ENCODE results near the gene SPX.

The SPX gene, protein sequence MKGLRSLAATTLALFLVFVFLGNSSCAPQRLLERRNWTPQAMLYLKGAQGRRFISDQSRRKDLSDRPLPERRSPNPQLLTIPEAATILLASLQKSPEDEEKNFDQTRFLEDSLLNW

DNA sequence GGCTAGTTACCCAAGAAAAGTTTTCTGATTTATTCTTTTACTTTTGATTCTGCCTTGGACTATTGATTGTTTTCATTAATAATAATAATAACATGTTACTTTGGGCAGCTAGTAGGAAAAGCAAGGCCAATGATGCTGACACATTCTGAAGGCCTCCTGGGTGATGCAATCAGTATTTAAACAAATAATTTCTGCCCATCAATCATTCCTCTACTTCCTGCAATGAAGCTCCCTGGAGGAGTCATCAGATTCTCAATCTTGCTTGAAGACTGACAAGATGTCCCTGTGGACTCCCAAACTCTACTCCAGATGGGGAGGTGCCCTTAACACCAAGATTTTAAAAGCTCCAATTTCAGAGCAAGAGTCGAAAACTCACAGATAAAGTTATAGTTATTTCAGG is at the start of gene SPX:
SPX (plus strand) TSS at position 244 of the 400 bp plus-strand sequence. CDS start 177 bp downstream, outside the sequence.
- DNase-seq (ENCODE audit: low read depth in 3 of 3): no peak

DNA sequence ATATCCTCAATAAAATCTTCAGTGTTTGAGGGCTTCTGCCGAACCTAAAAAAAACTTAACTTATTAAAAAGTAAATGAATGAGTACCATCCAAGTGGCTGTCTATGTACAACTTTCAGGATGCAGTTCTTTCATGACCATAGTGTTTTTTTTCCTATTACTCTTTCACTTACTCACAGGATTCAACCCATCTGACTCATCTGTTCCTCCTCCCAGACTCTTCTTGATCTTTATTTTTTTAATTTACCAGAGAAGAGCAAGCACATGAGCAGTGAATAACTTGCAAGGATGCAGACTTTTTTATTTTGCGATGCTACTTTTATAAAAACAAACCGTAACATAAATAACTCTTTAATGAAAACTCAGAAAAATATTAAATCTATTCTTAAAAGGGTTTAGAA is 49.1 kb upstream of the SPX start:
- DNase-seq (ENCODE audit: low read depth in 3 of 3): no peak

DNA sequence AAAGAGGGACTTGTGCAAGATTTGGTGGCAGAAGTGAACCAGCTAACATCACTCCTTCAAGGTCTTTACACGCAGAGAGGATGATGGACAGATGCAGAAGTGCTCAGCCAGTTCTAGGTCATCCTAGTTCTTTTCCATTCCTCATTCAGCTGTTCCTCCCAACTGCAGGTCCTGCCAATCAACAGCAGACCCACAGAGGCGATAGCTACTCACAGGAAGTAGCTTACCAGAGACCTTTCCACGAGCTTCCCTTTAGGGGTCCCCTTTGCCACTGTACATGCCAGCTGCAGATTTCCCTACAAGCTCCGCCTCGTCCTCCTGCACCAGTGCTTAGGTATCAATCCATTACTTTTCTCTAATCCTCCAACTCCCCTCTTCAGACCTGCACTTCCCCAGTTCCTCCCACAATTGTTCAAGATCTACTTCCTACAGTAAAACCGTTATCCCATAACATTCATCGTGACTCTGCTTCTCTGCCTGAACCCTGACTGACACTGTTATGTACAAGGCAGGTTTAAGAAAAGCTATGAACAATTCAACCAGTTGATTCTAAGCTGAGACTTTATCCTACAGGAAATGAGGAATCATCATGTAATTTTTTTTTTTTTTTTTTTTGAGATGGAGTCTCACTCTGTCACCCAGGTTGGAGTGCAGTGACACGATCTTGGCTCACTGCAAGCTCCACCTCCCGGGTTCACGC is 47.2 kb upstream of the SPX start:
- DNase-seq (ENCODE audit: low read depth in 3 of 3): no peak

DNA sequence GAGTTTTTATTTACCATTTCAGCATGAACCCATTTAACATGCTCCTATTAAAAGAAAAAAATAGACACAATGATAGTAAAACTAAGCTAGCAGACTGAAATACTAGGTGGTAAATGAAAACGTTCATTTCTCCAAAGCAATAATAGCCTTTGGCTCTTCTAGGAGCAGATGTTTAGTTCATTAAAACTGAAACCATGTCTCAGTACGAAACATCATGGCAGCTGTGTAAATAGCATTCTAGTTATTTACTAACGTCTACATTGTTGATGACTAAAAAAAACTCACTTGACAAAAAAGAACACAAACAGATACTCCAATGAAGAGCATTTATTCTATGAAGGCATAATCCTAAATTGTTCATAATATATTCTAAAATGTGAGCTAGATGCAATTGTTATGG is 42.6 kb upstream of the SPX start:
- no peak for DNase-seq (ENCODE audit: low read depth in 3 of 3)

DNA sequence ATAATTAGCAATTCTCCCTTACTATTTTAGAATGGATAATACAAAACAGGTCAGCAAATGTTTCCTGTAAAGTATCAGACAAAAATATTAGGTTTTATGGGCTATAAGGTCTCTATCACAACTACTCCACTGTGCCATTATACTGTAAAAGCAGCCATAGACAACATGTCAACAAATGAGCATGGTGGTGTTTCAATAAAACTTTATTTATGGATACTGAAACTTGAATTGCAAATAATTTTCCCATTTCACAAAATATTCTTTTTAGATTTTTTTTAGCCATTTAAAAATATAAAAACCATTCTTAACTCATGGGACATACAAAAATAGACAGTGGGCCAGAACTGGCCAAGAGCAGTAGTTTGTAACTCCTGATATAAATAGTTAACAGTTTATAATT is 40.1 kb upstream of the SPX start:
- no peak for DNase-seq (ENCODE audit: low read depth in 3 of 3)

DNA sequence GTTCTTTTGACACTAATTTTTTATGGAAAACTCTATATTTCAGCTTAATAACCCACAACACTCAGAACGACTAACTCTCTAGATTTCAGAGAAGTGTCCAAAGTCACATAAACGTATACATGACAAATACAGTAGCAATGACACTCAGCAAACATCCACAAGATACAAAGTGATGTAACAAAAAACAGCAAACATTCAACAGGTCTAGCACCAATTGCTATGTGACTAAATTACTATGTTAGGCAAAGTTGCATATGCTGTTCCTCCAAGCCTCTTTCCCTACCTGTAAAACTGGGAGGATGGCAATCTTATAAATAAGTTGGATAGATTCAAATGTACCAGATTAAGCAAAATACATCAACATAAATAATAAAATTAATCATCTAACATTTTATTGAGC is 26.3 kb upstream of the SPX start:
- DNase-seq (ENCODE audit: low read depth in 3 of 3): no peak

DNA sequence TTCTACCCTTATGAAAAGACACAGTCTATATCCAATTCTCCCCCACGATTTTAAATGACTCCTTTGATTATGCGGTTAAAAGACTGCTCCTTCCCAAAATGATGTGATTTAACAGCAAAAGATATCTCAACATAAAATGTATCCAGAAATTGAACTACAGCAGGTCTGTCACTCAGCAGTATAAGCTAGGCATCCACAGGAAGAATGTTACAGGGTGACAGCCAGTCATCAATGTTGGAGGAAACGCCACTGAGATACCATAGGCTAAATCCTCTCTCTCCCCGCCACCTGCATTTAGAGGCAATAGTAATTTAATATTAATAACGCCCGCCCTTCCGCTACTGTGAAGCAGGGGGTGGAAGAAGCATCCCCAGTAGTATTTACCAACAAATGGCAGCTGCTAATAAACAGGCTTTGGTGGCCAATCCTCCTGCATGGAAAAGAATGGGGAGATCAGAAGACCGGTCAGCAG is 25.3 kb upstream of the SPX start:
- DNase-seq (ENCODE audit: low read depth in 3 of 3): no peak

DNA sequence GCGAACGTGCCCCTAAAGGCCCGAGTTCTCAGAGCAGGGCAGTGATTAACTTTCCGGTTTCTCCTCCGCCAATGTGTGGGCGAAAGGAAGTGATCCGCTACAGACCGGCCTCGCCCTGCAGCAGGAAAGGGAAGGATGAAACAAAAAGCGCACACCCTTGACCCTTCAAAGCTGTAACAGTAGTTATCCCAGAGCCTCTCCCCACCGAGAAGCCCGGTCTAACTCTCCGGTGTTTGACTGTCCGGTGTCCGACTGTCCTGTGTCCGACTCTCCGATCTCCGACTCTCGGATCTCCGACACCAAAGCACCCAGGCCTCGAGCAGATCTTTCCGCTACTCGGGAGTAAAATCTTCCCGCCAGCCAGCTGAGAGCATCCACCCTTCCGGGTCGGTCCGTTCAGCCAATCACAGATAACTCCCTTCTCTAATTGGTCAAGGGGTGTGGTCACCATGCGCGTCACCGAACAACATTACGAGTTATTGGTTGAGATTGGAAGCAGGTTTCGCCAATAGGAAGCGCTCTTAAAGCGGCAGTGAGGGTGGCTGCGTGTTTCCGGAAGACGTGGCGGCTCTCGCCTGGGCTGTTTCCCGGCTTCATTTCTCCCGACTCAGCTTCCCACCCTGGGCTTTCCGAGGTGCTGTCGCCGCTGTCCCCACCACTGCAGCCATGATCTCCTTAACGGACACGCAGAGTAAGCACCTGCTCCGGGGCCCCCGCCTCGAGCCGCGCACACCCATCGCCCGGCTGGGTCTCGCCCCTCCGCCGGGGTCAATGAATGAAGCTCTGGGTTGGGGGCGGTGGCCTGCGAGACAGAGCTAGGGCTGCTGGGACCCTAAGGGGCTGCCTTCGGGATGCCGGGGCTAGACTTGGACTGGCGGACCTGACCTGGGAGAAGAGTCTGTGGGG is 24.6 kb upstream of the SPX start, which contains the start of the genes GOLT1B and RECQL:
GOLT1B (plus strand) TSS at position 532 of the 906 bp plus-strand sequence; CDS start at position 667, 135 bp downstream.
RECQL (minus strand) TSS at position 378 of the 906 bp plus-strand sequence. CDS start 2,065 bp downstream, outside the sequence.
- DNase-seq (ENCODE audit: low read depth in 3 of 3): peak; percentile 57 to 84 (median 79)

DNA sequence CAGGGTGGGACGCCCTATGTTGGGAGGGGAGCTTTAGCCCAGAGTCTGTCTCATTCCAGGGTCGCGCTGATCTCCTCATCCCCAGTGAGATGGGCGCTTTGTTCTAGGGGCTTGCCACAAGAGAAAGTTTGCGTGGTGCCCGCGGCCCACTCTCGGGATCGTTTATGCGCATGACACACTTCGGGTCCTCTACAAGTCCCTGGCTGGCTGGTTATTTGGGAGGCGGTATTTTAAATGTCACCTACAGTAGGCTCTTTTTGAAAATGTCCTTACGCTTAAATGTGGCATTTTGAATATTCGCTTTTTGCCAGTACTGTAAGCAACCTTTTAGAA is 24.0 kb upstream of the SPX start:
- peak in 1 of 3 experiments; percentile 6 for DNase-seq (ENCODE audit: low read depth in 3 of 3)

DNA sequence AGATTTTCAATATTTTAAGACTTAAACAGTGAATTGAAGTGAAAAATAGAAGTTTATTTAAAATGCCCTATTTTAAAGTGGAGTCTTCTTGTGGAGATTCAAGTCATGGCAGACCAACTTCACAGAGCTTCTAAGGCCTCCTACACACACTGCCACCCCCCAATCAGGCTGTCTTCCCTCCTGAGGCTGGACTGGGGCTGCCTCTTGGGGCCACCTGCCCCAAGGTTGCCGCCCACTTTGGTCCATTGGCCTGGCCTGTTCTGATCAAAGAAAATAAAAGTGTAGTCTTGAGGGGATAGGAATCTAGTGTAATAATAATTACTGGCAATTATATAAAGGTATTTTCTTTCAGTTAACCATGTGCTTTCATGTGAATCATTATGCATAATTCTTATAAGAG is 23.2 kb upstream of the SPX start:
- no peak for DNase-seq (ENCODE audit: low read depth in 3 of 3)

DNA sequence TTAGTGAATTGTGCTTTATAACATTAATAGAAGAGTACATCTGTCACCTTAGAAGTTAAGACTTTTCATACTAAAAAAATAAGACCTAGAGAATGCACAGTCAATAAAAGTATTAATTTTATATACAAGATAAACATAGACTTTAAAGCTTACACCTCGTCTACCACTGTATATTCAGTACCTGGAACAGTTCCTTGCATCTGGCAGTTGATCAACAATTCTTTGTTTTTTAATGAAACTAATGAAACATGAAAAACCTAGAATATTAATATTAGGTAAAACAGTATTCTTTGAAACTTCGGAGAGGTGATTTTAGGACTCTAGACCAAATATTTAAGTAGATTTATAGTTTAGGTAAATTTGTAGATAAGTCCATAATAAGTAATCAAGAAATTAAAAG is 20.2 kb upstream of the SPX start:
- DNase-seq (ENCODE audit: low read depth in 3 of 3): no peak

DNA sequence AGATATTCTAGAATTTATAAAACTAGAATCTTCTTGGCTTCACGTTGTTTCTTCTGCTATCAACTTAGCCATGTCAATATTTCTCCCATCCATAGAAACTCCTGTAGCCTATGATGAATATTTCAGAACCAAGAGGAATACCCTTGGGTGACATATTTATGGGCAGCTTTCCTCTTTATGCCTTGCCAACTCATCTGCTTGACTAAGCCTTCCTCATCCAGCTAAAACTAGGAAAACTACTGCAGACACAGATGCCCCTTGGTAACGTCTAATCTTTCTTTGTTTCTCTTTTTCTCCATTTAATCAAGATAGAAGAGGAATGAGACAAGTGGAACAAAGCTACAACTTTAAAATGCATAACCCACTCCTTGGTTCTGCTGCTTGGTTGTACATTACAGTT is 18.2 kb upstream of the SPX start:
- DNase-seq (ENCODE audit: low read depth in 3 of 3): no peak

DNA sequence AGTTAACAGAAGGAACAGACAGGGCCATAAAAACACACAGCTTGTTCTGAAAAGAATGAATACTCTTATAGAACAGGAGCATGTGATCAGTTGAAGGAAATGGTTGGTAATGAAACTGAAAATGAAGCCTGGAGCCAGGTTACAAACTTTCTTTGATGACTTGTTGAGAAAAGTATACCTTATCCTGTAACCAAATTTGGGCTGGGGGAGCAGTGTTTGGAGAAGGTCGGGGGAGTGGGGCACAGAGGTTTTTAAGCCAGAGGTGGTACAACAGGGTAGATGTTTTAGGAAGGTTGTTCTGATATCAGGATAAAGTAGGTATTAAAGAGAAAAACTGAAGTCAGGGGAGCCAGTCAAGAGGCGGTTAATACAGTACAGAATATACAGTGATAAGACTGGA is 16.3 kb upstream of the SPX start:
- DNase-seq (ENCODE audit: low read depth in 3 of 3): no peak

DNA sequence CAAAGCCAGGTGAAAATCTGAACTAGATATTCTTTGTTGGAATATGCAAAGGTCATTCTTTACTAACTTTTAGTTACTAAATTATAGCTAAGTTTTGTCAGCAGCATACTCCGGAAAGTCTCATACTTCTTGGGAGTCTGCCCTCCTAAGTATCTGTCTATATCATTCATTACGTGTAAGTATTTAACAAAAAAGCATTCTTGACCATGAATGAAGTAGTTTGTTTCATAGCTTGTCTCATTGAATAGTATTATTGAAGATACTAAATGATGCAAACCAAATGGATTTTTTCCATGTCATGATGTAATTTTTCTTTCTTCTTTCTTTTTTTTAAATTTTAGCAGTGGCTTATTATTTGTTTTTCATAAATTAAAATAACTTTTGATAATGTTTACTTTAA is 9.8 kb upstream of the SPX start:
- no peak for DNase-seq (ENCODE audit: low read depth in 3 of 3)

DNA sequence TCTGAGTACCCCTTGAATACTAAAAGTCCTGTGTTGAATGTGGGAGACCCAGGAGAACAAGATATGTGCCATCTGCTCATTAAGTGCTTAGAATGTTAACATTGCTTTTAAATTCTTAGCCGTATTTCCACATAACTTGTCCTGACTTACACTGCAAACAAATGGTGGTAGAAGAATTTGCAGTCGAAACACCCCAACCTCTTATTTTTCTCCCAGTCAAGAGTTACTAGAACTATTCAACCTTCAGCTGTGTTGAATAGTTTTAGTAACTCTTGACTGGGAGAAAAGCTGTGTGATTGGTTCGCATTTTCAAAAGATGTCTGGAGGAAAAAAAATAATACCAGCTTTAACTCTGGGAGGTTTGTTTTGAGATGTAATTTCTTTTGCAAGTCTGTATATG is 7.6 kb upstream of the SPX start:
- DNase-seq (ENCODE audit: low read depth in 3 of 3): no peak

DNA sequence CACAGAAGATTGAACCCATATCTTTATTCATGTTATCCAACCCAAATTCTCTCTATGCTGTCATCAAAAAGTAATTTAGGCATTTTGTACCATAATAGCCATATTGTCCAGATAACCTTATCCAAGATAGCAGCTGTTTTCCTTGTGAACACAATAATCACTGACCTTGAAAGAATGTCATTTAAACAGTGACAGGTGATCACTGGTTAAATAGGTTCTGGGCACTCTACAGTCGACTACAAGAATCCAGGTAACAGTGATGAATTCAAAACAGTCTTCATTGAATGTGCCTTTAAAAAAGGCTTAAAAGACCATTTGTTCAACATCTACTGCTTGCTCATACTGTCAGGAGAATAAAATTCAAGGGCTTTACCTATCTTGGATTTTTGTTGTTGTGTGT is 4.6 kb upstream of the SPX start:
- DNase-seq (ENCODE audit: low read depth in 3 of 3): no peak

DNA sequence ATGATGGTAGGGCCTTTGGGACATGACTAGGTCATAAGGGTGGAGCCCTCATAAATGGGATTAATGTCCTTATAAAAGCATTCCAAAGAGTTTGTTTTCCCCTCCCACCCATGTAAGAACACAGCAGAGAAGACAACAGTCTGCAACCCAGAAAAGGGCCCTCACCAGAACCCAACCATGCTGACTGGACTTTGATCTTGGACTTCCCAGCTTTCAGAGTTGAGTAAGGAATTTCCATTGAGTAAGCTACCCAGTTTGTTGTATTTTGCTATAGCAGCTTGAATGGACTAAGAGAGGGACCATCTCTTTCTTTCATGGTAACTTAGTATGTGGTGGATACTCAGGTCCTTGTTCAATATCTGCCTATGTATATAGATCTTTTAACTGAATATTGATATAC is 2.9 kb upstream of the SPX start:
- DNase-seq (ENCODE audit: low read depth in 3 of 3): no peak

DNA sequence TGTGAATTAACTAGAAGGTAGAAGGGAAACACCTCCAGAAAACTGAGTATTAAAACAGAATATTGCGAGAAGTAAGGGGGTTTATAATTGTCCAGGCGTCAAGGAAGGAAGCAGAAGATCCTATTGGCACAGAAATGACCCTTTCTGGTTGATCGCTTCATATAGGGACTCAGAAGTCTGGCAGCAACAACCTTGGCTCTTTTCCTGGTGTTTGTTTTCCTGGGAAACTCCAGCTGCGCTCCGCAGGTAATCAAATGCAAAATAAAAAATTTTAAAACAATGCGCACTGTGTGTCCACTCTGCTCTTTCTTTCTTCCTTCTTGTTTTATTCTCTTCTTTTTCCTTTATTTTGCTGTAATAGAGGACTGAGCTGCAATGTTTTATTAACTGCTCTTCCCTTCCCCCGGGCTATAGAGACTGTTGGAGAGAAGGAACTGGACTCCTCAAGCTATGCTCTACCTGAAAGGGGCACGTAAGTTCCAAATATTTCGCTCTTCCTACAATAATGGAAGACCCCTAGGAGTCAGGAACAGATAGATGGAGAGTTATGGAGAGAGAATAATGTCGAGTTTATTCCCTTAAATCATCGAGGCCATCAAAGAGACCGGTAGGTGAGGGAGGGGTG is 737 bp downstream of the SPX start:
- DNase-seq (ENCODE audit: low read depth in 3 of 3): no peak

DNA sequence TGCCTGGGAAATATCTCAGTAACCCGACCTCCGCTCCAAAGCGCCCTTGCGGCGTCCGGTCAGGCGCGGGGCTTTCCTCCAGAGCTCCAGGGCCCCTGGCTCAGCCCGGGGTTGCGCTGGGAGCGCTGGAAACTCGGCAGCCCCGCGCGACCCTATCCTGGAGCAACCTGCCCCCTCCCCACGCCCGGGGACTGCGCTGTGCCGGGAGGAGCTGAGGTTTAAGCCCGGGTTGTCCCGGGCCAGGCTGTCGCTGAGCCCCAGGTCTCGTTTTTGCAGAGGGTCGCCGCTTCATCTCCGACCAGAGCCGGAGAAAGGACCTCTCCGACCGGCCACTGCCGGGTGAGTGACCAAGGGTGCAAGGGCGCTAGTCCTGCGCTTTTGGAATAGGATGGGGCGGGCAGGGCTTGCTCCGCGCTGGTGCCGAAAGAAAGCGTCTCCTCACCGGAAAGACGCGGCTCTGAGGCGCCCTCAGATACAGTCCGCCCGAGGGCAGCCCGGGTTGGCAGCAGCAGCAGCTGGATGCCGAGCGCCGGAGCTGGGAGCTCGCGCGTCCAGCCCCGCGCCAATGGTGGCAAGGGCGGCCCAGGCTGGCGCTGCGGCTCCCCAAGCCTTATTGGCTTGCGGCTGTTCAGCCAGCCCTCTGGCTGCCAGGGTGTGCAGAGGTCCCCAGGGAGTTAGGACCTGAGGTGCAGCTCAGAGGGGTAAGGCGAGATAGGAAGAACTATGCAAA is 1.5 kb downstream of the SPX start:
- DNase-seq (ENCODE audit: low read depth in 3 of 3): peak; percentile 14 to 31 (median 23)

DNA sequence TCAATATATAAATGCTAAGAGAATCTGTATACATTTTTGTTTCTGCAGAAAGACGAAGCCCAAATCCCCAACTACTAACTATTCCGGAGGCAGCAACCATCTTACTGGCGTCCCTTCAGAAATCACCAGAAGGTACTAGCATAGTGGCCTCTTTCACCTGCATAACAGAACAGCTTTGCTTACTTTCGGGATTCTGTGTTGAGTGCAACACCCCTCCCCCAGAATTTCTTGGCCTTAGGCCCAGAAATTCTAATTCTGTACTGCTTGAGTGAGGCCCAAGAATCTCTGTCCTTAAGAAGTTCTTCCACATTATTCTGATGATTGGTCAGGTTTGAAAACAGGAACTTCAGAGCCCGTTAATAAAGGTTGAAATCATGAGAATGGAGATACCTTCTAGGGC is 2.9 kb downstream of the SPX start:
- no peak for DNase-seq (ENCODE audit: low read depth in 3 of 3)

DNA sequence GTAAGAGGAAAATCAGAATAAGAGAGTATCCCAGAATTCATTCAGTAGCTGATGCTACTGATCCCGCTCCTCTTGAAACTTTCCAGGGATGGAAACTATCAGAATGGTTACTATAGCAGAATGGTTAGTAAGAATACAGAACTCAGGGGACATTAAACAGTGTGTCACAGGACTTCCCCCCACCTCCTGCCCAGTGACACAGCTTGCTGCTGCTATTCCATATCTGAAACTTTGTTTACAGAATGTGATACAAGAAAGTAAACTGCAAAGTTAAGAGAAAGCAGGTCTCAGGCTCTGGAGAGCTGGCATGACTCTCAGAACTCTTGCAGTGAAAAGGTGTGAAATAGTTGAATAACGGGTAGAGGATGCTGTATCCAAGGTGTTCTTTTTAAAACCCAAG is 3.4 kb downstream of the SPX start:
- DNase-seq (ENCODE audit: low read depth in 3 of 3): no peak
